Activated CD4-positive, CD25-positive, alpha-beta regulatory T cell (primary cell): ENCODE measurements around the gene JMJD8.
A peak's percentile ranks its signal among the peaks of the same experiment; 100 is the strongest.

Source experiments
- DNase-seq, 4 experiments: peaks; one replicate each; lab custom pipeline; 2025; lab: John Stamatoyannopoulos, UW

Gene JMJD8

DNA sequence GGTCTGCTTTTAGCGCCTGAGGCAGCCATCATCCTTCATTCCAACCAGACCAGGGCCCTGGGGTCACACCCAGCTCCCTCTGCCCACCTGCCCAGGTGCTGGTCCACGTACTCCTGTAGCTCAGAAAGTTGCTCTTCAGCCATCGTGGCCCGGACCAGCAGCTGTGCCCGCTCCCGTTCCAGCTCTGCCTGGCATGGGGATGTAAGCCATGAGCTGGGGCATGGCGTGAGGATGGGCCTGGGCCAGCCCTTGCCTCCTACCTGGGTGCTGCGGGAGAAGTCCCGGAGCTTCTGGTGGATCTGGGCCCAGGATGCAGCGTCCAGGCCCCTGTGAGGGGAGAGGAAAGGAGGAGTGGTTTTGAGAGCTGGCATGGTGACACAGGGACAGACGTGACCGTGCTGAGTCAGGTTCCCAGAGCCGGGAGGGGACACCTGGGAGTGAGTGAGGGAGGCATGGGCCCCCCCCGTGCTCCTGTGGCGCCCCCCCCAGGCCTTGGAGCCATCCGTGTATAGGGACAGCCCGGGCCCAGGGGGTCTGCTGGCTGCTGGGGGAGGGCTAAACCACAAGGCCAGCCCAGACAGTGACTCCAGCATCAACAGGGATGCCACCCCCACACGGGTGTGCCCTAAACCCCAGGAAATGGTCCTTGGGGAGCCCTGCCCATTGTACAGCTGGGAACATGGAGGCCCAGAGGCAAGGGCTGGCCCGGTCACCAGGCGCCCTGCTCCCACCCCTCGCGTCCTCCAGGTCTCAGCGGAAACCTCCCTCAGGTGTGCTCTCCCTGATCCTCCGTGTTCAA is 38.9 kb upstream of the JMJD8 start:
- DNase-seq = no peak

DNA sequence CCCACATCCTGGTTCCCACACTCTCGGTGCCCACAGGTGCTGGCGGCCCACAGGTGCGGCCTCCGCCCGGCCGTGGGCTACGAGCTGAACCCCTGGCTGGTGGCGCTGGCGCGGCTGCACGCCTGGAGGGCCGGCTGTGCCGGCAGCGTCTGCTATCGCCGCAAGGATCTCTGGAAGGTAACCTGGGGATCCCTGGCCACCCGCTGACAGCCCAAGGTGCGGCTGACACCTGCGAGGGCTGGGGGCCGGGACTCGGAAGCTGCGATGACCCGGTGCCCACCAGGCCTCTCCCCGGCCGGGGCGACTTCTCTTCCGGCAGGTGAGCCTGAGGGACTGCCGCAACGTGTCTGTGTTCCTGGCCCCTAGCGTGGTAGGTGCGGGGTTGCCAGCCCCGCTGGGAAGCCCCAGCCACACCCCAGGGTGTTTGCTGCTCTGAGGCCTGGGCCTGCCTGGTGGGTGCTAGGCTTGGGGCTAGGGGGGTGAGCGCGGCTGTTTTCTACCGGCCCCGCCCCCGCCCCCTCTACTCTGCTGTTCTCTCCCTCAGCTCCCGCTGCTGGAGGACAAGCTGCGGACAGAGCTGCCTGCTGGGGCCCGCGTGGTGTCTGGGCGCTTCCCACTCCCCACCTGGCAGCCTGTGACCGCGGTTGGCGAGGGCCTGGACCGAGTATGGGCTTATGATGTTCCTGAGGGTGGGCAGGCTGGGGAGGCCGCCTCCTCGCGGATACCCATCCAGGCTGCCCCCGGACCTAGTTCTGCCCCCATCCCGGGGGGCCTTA is 37.8 kb upstream of the JMJD8 start:
- no peak for DNase-seq

DNA sequence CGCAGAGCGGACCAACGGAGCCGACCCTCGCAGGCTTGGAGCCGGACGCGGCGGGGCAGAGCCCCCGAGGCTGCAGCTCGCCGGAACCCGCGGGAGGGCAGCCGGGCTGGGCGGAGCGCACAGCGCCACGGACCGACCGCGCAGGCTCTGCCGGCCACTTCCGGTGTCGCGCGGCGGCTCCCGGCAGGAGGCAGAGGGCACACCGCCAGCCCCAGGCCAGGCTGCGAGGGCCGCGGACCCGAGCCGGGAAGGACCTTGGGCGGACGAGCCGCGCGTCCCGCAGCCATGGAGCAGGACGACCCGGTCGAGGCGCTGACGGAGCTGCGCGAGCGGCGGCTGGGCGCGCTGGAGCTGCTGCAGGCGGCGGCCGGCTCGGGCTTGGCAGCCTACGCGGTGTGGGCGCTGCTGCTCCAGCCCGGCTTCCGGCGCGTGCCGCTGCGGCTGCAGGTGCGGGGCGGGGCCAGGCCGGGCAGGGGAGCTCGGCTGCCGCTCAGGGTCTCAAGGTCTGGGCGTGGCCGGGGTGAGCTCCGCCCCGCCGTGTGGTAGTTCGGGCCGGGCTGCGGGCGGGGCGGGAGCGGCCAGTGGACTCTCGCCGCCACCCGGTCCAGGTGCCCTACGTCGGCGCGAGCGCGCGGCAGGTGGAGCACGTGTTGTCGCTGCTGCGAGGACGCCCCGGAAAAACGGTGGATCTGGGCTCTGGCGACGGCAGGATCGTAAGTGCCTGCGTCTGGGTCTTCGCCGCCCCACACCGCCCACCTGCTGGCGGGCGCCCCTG is 37.0 kb upstream of the JMJD8 start, which contains the start of gene ANTKMT:
Gene ANTKMT (plus strand): TSS at position 157 of the 775 bp plus-strand sequence. CDS start 129 bp downstream, at position 286.
- peak; percentile 54 to 66 (median 61) for DNase-seq

DNA sequence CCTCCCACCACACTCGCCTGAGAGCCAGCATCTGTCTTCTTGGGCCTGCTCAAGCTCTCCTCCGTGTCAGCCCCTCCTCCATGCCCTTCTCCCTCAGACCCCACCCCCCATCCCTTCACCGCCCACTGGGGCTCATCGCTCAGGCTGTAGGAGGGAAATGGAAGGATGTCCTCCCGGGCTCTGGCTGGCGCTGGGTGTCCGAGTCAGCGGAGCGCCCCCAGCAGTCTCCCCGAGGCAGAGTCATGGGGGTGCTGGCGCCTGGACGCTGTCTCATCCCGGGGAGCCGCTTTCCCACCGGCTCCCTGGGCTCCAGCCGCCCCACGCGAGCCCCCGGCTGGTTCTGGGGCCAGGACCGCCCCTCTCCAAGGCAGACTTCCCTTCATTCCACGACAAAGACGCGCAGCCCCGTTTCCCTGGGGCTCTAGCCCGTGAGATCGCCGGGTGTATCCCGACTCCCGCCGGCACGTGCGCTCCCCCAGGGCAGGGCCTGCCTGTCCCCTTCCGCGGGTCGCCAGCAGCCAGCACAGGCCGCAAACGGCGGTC is 36.4 kb upstream of the JMJD8 start:
- peak in 1 of 4 experiments; percentile 27 for DNase-seq

DNA sequence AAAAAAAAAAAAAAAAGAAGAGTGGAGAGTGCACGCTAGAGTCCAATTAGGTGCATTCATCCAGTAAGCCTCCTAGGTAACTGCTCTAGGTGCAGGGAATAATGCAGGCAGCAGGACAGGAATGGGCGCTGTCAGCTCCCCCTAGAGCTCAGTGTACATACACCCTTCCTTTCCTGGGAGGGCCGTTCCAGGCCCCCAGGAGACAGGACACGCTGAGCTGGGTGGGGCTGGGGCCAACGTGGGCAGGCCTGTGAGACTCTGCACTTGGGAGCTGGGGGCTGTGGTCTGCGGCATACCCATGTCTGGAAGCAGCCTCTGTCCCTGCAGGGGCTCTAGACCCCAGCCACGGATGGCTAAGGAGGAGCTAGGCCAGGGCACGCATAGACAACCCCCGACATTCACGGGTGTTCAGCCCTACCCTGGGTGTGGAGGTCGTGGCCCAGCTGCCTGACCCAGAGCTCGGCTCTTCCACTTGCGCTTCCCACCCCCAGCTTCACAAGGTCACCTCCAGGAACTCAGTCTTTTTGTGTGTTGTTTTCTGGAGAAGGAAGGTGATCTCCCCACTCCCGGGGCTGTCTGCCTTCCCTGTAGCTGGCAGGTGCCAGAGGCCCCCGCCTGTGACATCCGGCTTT is 35.8 kb upstream of the JMJD8 start:
- DNase-seq = no peak

DNA sequence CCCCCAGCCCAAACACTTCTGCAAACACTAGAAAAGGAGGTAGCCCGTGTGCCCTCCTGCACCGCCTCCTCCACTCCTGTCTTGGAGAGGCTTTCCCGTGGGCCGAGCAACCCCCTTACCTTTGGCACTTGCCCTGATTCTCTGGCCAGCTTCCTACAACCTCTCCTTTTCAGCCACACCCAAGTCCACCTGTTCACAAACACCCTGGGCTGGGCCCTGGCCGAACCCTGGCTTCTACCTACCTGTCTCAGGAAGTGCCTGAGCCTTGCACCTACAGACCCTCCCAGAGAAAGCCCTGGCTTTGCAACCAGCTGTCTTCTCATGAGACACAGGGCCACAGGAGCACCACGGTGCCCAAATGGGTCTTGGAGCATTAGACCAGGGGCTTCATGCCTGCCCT is 34.8 kb upstream of the JMJD8 start:
- DNase-seq = no peak

DNA sequence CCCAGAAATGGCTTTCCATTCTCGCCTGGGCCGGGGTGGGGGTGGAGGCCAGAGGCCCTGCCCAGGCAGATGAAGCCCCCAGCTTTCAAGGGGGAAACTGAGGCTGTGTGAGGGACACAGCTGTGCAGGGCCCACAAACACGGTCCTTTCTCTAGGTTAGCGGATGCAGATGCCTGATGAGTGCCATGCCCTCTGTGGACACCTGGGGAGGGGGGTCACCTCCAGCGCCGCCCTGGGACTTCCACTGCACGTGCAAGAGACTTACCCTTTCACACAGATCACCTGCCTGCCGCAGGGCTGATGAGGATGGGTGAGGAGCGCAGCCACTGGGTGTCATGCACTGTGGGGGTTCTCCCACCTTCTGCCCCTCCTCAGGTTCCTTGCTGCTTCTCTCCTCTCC is 34.3 kb upstream of the JMJD8 start:
- DNase-seq = no peak

DNA sequence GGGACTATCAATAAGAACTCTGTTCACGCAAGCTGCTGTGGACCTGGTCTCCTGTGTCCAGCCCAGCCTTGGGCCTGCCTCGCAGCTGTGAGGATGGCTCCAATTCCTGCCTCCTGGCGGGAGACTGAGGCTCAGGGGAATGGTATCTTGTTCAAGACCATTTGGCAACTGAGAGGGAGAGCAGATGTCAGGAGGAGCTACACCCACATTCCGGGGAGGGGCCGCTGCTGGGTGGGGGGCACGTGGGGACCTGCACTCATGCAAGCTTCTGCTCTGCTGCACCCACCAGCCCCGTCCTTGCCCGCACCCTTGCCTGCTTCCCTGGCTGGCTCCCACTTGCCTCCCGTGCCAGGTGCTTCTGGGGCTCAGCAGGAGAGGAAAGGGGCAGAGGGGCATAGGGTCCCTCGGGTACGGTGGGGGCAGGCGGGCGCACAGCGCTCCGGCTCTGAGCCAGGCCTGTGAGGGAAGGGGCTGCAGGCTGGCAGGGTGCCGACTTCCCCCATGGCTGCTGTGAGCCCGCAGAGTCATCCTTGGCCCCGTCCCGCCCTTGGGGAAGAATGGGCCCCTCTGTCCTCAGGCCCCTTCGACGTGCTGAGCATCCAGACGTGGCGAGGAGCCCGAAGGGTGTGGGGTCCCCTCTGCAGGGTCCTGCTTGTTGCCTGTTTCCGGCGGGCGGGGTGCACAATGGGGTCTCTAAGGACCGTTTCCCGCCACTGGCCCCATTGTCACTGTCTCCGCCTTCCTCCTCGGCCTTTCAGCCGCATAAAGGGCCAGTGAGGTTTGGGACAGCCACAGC is 33.5 kb upstream of the JMJD8 start:
- no peak for DNase-seq

DNA sequence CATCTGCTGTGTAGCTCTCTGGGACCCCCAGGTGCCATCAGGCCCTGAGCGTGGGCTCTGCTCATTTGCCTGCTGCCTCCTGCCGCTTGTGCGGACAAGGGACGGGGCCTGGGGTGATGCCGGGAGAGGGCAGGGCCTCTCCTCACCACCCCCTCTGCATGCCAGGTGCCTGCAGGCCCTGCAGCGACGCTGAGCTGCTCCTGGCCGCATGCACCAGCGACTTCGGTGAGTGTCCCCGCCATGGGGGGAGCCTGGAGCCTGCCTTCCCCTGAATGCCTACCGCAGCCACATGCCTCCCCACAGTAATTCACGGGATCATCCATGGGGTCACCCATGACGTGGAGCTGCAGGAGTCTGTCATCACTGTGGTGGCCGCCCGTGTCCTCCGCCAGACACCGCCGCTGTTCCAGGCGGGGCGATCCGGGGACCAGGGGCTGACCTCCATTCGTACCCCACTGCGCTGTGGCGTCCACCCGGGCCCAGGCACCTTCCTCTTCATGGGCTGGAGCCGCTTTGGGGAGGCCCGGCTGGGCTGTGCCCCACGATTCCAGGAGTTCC is 32.7 kb upstream of the JMJD8 start:
- DNase-seq = no peak

DNA sequence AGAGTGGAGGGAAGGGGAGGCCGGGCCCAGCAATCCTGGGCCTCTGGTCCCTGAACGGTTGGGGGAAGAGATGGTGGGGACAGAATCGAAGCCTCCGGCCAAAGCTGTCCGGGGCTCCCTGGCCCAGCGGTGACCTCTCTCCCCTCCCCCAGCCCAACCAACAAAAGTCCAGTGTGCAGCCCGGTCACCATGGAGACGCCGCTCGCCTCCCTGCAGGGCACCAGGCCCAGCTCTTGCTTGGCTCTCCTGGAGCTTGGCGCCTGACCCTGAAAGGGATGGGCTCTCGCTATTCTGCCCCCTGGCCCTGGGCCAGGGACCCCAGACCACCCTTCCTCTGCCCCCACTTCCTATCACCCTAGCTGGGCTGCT is 32.0 kb upstream of the JMJD8 start:
- DNase-seq = no peak

DNA sequence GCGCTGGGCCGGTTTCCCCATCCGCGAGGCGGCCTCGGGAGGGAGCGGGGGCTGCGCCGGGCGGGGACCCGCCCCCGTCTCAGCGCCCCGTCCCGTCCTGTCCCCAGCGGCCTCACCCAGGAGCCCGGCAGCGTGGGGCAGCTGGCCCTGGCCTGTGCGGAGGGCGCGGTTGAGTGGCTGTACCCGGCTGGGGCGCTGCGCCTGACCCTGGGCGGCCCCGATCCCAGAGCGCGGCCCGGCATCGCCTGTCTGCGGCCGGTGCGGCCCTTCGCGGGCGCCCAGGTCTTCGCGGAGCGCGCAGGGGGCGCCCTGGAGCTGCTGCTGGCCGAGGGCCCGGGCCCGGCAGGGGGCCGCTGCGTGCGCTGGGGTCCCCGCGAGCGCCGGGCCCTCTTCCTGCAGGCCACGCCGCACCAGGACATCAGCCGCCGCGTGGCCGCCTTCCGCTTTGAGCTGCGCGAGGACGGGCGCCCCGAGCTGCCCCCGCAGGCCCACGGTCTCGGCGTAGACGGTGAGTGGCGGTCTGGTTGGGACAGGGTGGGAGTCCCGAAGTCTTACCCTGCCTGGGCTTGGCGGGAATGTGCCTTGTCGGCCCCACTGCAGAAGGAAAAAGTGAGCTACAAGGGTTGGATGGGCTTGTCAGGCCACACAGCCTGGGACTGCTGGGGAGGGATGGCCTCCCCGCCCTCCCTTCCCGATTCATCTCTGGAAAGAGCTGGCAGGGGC is 31.5 kb upstream of the JMJD8 start:
- no peak for DNase-seq

DNA sequence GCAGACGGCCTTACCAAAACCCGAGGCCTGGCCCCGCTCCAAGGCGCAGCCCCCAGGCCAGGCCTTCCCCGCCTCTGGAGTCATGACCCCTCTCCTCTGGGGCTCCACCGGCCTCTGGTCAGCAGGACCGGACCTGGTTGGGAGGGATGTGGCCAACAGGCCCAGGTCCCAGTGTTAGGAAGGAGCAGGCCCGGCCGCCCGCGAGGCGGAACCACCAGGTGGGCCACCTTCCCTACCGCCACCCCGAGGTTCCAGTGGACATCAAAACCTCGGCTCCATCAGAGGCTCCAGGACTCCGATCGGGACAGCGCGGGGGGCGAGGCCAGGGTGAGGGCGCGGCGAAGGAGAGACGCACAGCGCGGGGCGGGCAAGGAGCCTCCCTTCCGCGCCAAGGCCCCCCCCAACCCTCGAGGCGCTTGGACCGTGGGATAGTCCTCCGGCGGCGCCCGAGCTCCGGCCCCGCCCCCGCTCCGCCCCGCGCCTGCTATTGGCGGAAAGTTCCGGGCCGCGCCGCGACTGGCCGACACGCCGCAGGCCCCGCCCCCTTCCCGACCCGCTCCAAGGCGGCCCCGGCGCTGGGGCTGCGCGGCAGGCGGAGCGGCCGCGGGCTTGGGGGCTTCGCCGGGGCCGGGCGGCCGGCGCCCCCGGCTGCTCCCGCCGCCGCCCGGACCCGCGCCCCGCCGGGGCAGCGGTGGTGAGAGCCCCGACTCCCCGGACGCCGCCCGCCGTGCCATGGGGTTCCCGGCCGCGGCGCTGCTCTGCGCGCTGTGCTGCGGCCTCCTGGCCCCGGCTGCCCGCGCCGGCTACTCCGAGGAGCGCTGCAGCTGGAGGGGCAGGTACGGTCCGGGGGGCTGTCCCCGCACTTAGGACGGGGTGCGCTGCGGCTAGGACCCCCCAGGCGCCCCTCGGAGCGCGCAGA is 30.7 kb upstream of the JMJD8 start, which contains the start of gene METRN:
Gene METRN (plus strand): TSS at position 561 of the 919 bp plus-strand sequence. CDS start 172 bp downstream, at position 733.
- DNase-seq = peak; percentile 73 to 84 (median 78)

DNA sequence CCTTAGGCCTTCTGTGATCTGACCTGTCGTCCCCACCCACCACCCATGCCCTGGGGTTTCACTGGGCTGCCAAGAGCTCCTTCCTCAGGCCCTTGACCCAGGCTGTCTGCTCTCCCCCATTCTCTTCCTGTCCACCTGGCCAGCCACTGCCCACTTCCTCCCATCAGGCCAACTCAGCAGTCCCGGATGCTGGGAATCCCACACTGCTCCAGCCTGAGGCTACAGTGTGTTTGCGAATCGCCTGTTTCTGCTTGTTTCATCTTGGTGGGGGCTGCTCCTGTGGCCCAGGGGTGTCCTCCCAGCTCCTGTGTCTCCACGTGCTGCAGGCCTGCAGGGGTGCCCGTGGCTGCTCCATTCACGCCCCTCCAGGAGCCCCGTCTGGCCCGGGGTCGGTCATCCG is 29.9 kb upstream of the JMJD8 start:
- DNase-seq = no peak

DNA sequence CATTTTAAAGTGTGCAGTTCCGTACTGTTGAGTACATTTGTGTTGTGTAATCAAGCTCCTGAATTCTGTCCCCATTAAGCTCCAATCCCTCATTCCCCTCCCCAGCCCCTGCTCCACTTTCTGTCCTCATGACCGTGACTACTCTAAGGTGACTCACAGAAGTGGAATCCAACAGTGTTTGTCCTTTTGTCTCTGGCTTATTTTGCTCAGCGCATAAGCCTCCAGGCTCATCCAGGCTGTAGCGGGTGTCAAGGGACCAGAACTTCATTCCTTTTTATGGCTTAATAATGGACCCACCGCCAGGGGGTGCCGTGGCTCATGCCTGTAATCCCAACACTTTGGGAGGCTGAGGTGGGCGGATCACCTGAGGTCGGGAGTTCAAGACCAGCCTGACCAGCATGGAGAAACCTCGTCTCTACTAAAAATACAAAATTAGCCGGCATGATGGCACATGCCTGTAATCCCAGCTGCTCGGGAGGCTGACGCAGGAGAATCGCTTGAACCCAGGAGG is 28.7 kb upstream of the JMJD8 start:
- DNase-seq = peak in 1 of 4 experiments; percentile 44

DNA sequence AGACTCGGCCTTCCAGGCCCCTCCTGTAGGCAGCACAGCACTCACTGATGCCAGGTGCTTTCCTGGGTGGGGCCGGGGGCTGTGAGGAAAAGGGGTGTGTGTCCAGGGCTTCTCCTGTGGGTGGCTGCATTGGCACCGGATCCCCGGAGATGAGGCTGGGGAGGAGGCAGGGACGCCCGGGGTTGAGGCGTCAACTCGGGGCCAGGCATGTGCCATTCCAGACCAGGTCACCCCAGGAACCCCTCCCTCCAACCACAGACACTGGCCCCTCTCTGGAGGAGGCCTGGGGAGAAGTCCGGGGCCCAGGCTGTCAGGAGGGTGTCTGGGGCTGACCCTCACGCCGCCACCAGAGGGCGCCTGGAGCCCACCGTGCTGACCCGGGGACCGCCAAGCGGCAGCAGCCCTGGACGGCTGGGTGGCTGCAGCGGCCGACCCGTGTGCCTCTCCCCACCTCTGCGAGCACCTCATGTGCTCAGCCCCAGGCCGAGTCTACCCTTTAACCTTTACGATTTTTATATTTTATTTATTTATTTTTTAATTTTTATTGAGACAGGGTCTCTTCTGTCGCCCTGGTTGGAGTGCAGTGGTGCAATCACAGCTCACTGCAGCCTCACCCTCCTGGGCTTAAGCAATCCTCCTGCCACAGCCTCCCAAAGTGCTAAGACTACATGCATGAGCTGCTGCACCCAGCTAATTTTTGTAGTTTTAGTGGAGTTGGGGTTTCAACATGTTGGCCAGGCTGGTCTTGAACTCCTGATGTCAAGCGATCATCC is 27.6 kb upstream of the JMJD8 start:
- DNase-seq = peak; percentile 60 to 71 (median 70)

DNA sequence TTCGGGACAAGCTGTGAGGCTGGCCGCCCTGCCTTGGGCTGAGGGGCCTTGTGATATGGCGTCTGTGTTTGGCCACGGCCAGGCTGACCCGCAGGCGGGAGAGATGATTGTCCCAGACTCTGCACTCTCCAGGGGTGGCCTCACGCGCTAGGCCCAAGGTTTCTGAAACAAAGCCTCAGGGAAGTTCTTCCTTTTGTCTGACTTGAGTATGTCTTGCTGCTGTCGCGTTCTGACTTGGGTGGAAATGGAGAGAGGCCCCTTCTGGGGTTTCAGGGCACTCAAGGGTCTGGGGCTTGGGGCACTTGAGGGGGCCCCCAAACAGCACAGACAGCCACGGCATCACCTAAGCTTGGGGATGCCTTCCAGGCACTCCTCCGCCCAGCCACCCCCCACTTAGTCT is 26.9 kb upstream of the JMJD8 start:
- no peak for DNase-seq

DNA sequence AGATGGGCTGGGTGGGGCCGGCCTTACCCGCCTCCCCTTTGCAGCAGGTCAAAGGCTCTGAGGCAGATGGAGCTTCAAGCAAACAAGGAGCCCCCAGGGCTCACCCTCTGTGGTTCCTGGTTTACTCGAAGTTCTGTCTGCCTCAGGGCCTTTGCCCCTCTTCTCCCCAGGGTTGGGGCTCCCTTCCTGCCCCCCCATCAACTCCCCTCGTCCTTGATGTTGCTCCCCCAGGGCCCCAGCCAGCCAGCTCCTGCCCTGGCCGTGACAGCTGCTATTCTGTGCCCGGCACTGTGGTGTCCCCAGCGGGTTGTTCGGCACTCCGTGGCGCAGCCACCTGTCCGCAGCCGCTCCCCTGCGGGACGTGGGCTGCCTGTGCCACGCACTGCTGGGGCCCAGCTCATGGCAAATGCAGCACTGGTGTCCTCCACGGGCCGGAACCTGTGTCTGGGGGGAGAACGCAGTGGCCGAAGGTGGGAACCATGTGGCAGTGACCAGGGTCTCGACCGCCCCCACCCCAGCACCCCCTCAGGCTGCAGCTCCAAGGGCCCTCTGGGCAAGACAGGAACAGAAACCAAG is 26.5 kb upstream of the JMJD8 start:
- DNase-seq = no peak
